H9 (cell line): ENCODE measurements around the gene NOS1AP. TPM values are rescaled to one million over a fixed set of nuclear protein-coding genes. Genes with fewer than 3 reads are reported as not detected.

Experiments
- DNase-seq: peaks from one replicate; pipeline ENCODE4 v3.0.0-alpha.2; 2017
- H2AFZ ChIP-seq: one replicate; pipeline ENCODE4 v1.6.1; 2013; ENCODE audit warnings: mild to moderate bottlenecking, low read length, control low read depth, moderate library complexity
- H2AK5ac ChIP-seq: 2 replicates; pipeline ENCODE4 v1.6.1; 2013; ENCODE audit warnings: low read length, control low read depth, mixed read lengths; ENCODE audit not compliant: insufficient read length
- H2BK120ac ChIP-seq: one replicate; pipeline ENCODE4 v1.6.1; 2013; ENCODE audit warnings: low read depth, mild to moderate bottlenecking, low read length, control low read depth, inconsistent platforms; ENCODE audit not compliant: poor library complexity, severe bottlenecking
- H2BK12ac ChIP-seq: 2 replicates; pipeline ENCODE4 v1.6.1; 2013; ENCODE audit warnings: low read length, control low read depth, mixed read lengths, low read depth; ENCODE audit not compliant: insufficient read length
- H2BK15ac ChIP-seq: 2 replicates; pipeline ENCODE4 v1.6.1; 2013; ENCODE audit warnings: low read depth, low read length, control low read depth
- H2BK20ac ChIP-seq: one replicate; pipeline ENCODE4 v1.6.1; 2013; ENCODE audit warnings: low read depth, mild to moderate bottlenecking, low read length, control low read depth, inconsistent platforms; ENCODE audit not compliant: poor library complexity, severe bottlenecking
- H2BK5ac ChIP-seq: 2 replicates; pipeline ENCODE4 v1.6.1; 2013; ENCODE audit warnings: low read length, control low read depth, mixed read lengths; ENCODE audit not compliant: insufficient read length
- H3K14ac ChIP-seq: 2 replicates; pipeline ENCODE4 v1.6.1; 2013; ENCODE audit warnings: low read length, control low read depth; ENCODE audit not compliant: insufficient read depth
- H3K18ac ChIP-seq: 2 replicates; pipeline ENCODE4 v1.6.1; 2013; ENCODE audit warnings: low read depth, mild to moderate bottlenecking, mixed read lengths, low read length, control low read depth; ENCODE audit not compliant: insufficient read length
- H3K23ac ChIP-seq: 2 replicates; pipeline ENCODE4 v1.6.1; 2013; ENCODE audit warnings: low read length, control low read depth, mixed read lengths, low read depth; ENCODE audit not compliant: insufficient read length
- H3K23me2 ChIP-seq: 2 replicates; pipeline ENCODE4 v1.6.1; 2013; ENCODE audit warnings: low read depth, mild to moderate bottlenecking, mixed read lengths, low read length, control low read depth; ENCODE audit not compliant: insufficient read length, poor library complexity, severe bottlenecking
- H3K27ac ChIP-seq: 2 replicates; pipeline ENCODE4 v1.5.1; 2013; ENCODE audit warnings: low read length, control low read depth, mixed read lengths, low read depth; ENCODE audit not compliant: insufficient read length
- H3K27me3 ChIP-seq: 2 replicates; pipeline ENCODE4 v1.6.1; 2013; ENCODE audit warnings: low read length, control low read depth, inconsistent platforms; ENCODE audit not compliant: insufficient read depth
- H3K4ac ChIP-seq: 2 replicates; pipeline ENCODE4 v1.6.1; 2013; ENCODE audit warnings: low read depth, mild to moderate bottlenecking, control low read depth, inconsistent platforms, low read length, moderate library complexity
- H3K4me1 ChIP-seq: 2 replicates; pipeline ENCODE4 v1.6.1; 2013; ENCODE audit warnings: low read length, control low read depth, inconsistent platforms; ENCODE audit not compliant: insufficient read depth
- H3K4me2 ChIP-seq: 2 replicates; pipeline ENCODE4 v1.6.1; 2013; ENCODE audit warnings: low read length, control low read depth, mixed read lengths; ENCODE audit not compliant: insufficient read length, insufficient read depth
- H3K56ac ChIP-seq: 2 replicates; pipeline ENCODE4 v1.6.1; 2013; ENCODE audit warnings: low read depth, mild to moderate bottlenecking, mixed read lengths, low read length, control low read depth; ENCODE audit not compliant: insufficient read length
- H3K79me1 ChIP-seq: 2 replicates; pipeline ENCODE4 v1.6.1; 2013; ENCODE audit warnings: low read depth, mild to moderate bottlenecking, moderate library complexity, low read length, control low read depth, inconsistent platforms; ENCODE audit not compliant: insufficient read depth, poor library complexity, severe bottlenecking
- H3K79me2 ChIP-seq: 2 replicates; pipeline ENCODE4 v1.6.1; 2013; ENCODE audit warnings: low read length, control low read depth, inconsistent platforms; ENCODE audit not compliant: insufficient read depth
- H3K9ac ChIP-seq: 2 replicates; pipeline ENCODE4 v1.6.1; 2013; ENCODE audit warnings: low read length, control low read depth, mixed read lengths; ENCODE audit not compliant: insufficient read length; ENCODE audit errors: extremely low read depth
- H3K9me3 ChIP-seq: one replicate; pipeline ENCODE4 v1.6.1; 2013; ENCODE audit warnings: low read depth, low read length, inconsistent platforms; ENCODE audit not compliant: control insufficient read depth
- H3T11ph ChIP-seq: one replicate; pipeline ENCODE4 v1.6.1; 2013; ENCODE audit warnings: mild to moderate bottlenecking, low read length, control low read depth, inconsistent platforms
- H4K20me1 ChIP-seq: one replicate; pipeline ENCODE4 v1.6.1; 2013; ENCODE audit not compliant: control insufficient read depth, insufficient read length, insufficient read depth
- H4K5ac ChIP-seq: 2 replicates; pipeline ENCODE4 v1.6.1; 2013; ENCODE audit warnings: low read depth, mild to moderate bottlenecking, mixed read lengths, low read length, control low read depth; ENCODE audit not compliant: insufficient read length
- H4K8ac ChIP-seq: replicated peaks from 2 replicates; pipeline ENCODE4 v1.6.1; 2013; ENCODE audit warnings: low read length, control low read depth, mixed read lengths, low read depth; ENCODE audit not compliant: insufficient read length
- H4K91ac ChIP-seq: 2 replicates; pipeline ENCODE4 v1.6.1; 2013; ENCODE audit warnings: low read depth, mild to moderate bottlenecking, moderate library complexity, mixed read lengths, low read length, control low read depth; ENCODE audit not compliant: insufficient read length
- H3K27ac Mint-ChIP-seq, 3 experiments: 2 replicates in 2 of 3; 3 replicates in 1 of 3; pipeline ENCODE4 v1.8.0; 2020 to 2021; ENCODE audit warnings: mixed read lengths in 3 of 3, mild to moderate bottlenecking in 1 of 3, moderate library complexity in 1 of 3
- H3K27me3 Mint-ChIP-seq: 2 replicates; pipeline ENCODE4 v1.8.0; 2021; ENCODE audit warnings: low read depth, mild to moderate bottlenecking, moderate library complexity, mixed read lengths
- H3K36me3 Mint-ChIP-seq, 3 experiments: 2 replicates in 2 of 3; 3 replicates in 1 of 3; pipeline ENCODE4 v1.8.0; 2020 to 2021; ENCODE audit warnings: low read depth in 3 of 3, mixed read lengths in 3 of 3; ENCODE audit not compliant: insufficient read depth in 1 of 3
- H3K4me1 Mint-ChIP-seq, 2 experiments: 2 replicates each; pipeline ENCODE4 v1.8.0; 2020; ENCODE audit warnings: mixed read lengths in 2 of 2
- H3K4me3 Mint-ChIP-seq, 2 experiments: 2 replicates in 1 of 2; 3 replicates in 1 of 2; pipeline ENCODE4 v1.8.0; 2020 to 2021; ENCODE audit warnings: mild to moderate bottlenecking in 2 of 2, mixed read lengths in 2 of 2, moderate library complexity in 1 of 2
- H3K9me3 Mint-ChIP-seq, 2 experiments: 2 replicates in 1 of 2; 3 replicates in 1 of 2; pipeline ENCODE4 v1.8.0; 2020; ENCODE audit warnings: mild to moderate bottlenecking in 2 of 2, mixed read lengths in 2 of 2, moderate library complexity in 1 of 2
- CTCF ChIP-seq: fragments of 200-600 bp; sonication (generic); conservative IDR thresholded peaks from 3 replicates; pipeline ENCODE4 v1.8.0; 2021; ENCODE audit warnings: antibody characterized with exemption, mild to moderate bottlenecking
- WGBS: extraction: QIAGEN DNeasy Blood & Tissue Kit; methylation state at CpG from one replicate; pipeline ENCODE4 v1.1.7; 2013; ENCODE audit warnings: missing lambda C conversion rate, low lambda C conversion rate, mixed read lengths; ENCODE audit not compliant: insufficient read length; ENCODE audit errors: extremely low coverage; 5-methylcytosine and 5-hydroxymethylcytosine counted together
- total RNA-seq: library from RNA; stranded (reverse); gene quantifications from 2 replicates; pipeline ENCODE4 v1.2.1, GENCODE V29; 2021

The NOS1AP gene
- total RNA-seq, 1 experiment from 2014 or later: 8.4 TPM

GRCh38 chr1:162310337-162310736 lies 240.8 kb downstream of the NOS1AP start:
- Histone ChIP-seq H4K8ac (no peak overlapping the region), H3K14ac (no peak overlapping the region), H2BK20ac (no peak overlapping the region), H2AFZ (no peak overlapping the region), H4K5ac (no peak overlapping the region), H3T11ph (no peak overlapping the region), H3K27me3 (no peaks in the 10 kb centered on the region), H3K56ac (no peak overlapping the region), H3K79me1 (no peaks in the 10 kb centered on the region), H2AK5ac (no peak overlapping the region), H3K9me3 (no peaks in the 10 kb centered on the region), H3K4me2 (no peak overlapping the region), H3K18ac (no peak overlapping the region), H3K9ac (no peak overlapping the region), H2BK5ac (no peak overlapping the region), H3K79me2 (no peaks in the 10 kb centered on the region), H3K4ac (no peak overlapping the region), H2BK15ac (no peak overlapping the region), H2BK120ac (no peak overlapping the region), H3K23ac (no peak overlapping the region), H4K91ac (no peak overlapping the region), H3K27ac (no peak overlapping the region), H4K20me1 (no peaks in the 10 kb centered on the region), H2BK12ac (no peak overlapping the region), H3K4me1 (no peaks in the 10 kb centered on the region), H3K23me2 (no peaks in the 10 kb centered on the region)
- no peak overlapping the region for H3K4me3 Mint-ChIP-seq
- no peak overlapping the region for H3K27ac Mint-ChIP-seq
- no peaks in the 10 kb centered on the region for H3K27me3 Mint-ChIP-seq
- peaks cover 16 to 20% of the 10 kb centered on the region in 2 experiments for H3K4me1 Mint-ChIP-seq
- TF ChIP-seq CTCF: no peak
- DNase-seq: no peak
- peaks cover 8 to 18% (median 14%) of the 10 kb centered on the region in 3 experiments for H3K36me3 Mint-ChIP-seq
- no CpG with 5 or more reads among the region's 4 CpGs for WGBS
- H3K9me3 Mint-ChIP-seq: peaks cover 6% of the 10 kb centered on the region in 2 experiments; a peak in 4 of 5 replicates
